Tibial nerve (tissue), 4 donors: ENCODE results near the gene HINT2. TPM values are rescaled to one million over a fixed set of nuclear protein-coding genes. Genes with fewer than 3 reads are reported as not detected.

Source experiments
- DNase-seq, 2 donors: peaks; one replicate each; pipeline ENCODE4 v3.0.0-alpha.2; 2019; ENCODE audit warnings: low spot score in 2 of 2
- H3K27ac ChIP-seq, 4 donors: fragments of 200-600 bp; sonication (generic) in 3 of 4; one replicate each; pipeline ENCODE4 v1.5.1; 2017 to 2019; ENCODE audit warnings: mild to moderate bottlenecking in 1 of 4
- H3K27me3 ChIP-seq, 2 donors: fragments of 200-600 bp; sonication (generic) in 1 of 2; one replicate each; pipeline versions ENCODE4 v1.5.1 to v1.6.0; 2017 to 2019
- H3K36me3 ChIP-seq, 3 donors: fragments of 200-600 bp; sonication (generic); one replicate each; pipeline ENCODE4 v1.5.1; 2018 to 2019
- H3K4me1 ChIP-seq, 4 donors: fragments of 200-600 bp; sonication (generic) in 3 of 4; one replicate each; pipeline ENCODE4 v1.5.1; 2017 to 2019
- H3K4me3 ChIP-seq, 4 donors: fragments of 200-600 bp; sonication (generic) in 3 of 4; one replicate each; pipeline ENCODE4 v1.5.1; 2017 to 2019; ENCODE audit warnings: mild to moderate bottlenecking in 1 of 4, moderate library complexity in 1 of 4
- H3K9me3 ChIP-seq, 4 donors: fragments of 200-600 bp; sonication (generic) in 3 of 4; one replicate each; pipeline ENCODE4 v1.5.1; 2017 to 2019
- EP300 ChIP-seq, 2 donors: sonication (generic); formaldehyde crosslinking; IDR thresholded peaks; one replicate each; pipeline ENCODE4 v1.6.1; 2017; ENCODE audit warnings: antibody characterized with exemption in 2 of 2, mild to moderate bottlenecking in 1 of 2
- POLR2A ChIP-seq, 2 donors: fragments of 450-650 bp; IDR thresholded peaks; one replicate each; pipeline ENCODE4 v1.6.1; 2017; ENCODE audit warnings: antibody characterized with exemption in 2 of 2, mild to moderate bottlenecking in 2 of 2, moderate library complexity in 2 of 2
- whole genome bisulfite sequencing, 2 donors: methylation state at CpG; one replicate each; pipeline ENCODE4 v1.1.5; 2018; 5-methylcytosine and 5-hydroxymethylcytosine counted together
- total RNA-seq, 4 donors: library from RNA; depleted of rRNA; stranded (reverse); fragments of >200 nt; gene quantifications; one replicate each; pipeline ENCODE4 v1.1.0, GENCODE V29; 2016
- TF ChIP-seq, protein P1 (sequence below), 5 experiments: fragments of 200-600 bp in 3 of 5; fragments of 450-650 bp in 2 of 5; sonication (generic) in 3 of 5; IDR thresholded peaks; one replicate each; pipeline ENCODE4 v1.5.1; 2016 to 2019; ENCODE audit warnings: antibody characterized with exemption in 5 of 5, mild to moderate bottlenecking in 3 of 5, moderate library complexity in 2 of 5

The HINT2 gene
- total RNA-seq, 4 donors from 2014 or later, result 21.0 to 74.3 (median 35.9) TPM

DNA sequence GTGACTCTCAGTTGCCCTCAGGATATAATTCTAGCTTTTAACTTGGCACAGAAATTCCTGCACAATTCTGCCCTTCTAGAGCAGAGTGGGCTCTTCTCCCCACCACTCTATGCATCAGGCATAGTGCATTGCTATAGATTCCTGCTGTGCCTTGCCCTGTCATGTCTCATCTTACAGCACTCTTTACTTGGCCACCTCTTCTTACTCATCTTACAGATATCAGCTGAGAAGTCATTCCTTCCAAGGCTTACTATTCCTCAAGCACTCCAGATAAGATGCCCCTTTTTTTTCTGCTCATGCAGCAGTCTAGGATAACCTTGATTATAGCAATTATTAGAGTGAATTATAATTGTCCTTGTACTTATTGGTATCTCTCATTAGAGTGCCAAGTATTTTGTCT lies 8.1 kb upstream of the HINT2 start:
- H3K36me3 ChIP-seq, result no peaks in the 10 kb centered on the region
- no peak overlapping the region for H3K4me3 ChIP-seq
- TF ChIP-seq POLR2A (IDR thresholded peaks at IDR 0.05) (no peak), EP300 (IDR thresholded peaks at IDR 0.05) (no peak)
- TF ChIP-seq, protein P1, sequence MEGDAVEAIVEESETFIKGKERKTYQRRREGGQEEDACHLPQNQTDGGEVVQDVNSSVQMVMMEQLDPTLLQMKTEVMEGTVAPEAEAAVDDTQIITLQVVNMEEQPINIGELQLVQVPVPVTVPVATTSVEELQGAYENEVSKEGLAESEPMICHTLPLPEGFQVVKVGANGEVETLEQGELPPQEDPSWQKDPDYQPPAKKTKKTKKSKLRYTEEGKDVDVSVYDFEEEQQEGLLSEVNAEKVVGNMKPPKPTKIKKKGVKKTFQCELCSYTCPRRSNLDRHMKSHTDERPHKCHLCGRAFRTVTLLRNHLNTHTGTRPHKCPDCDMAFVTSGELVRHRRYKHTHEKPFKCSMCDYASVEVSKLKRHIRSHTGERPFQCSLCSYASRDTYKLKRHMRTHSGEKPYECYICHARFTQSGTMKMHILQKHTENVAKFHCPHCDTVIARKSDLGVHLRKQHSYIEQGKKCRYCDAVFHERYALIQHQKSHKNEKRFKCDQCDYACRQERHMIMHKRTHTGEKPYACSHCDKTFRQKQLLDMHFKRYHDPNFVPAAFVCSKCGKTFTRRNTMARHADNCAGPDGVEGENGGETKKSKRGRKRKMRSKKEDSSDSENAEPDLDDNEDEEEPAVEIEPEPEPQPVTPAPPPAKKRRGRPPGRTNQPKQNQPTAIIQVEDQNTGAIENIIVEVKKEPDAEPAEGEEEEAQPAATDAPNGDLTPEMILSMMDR (IDR thresholded peaks at IDR 0.05), result no peak
- no peak for DNase-seq
- H3K9me3 ChIP-seq, result no peaks in the 10 kb centered on the region
- H3K4me1 ChIP-seq, result no peaks in the 10 kb centered on the region
- no peaks in the 10 kb centered on the region for H3K27me3 ChIP-seq
- H3K27ac ChIP-seq, result no peak overlapping the region

DNA sequence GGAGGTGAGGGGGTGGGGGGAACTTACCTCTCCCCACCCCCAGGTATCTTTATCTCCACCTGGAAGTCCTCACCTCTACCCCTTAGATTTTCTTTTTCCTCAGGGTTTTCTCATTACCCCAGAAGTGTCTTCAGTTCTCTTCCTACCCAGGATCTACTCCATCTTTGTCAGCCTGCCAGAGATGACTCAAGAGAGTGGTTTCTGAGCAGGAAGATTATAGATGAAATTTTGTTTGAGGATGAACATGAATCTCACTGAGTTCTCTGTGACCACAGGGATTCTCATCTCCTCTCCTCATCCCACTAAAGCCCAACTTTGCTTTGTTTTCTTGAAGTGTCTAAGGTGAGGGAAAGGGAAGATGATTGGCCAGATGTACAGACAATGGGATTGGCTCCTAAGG lies 5.2 kb upstream of the HINT2 start:
- no peak overlapping the region for H3K27ac ChIP-seq
- TF ChIP-seq POLR2A (IDR thresholded peaks at IDR 0.05) (no peak), EP300 (IDR thresholded peaks at IDR 0.05) (no peak)
- TF ChIP-seq, protein P1 (IDR thresholded peaks at IDR 0.05), result no peak
- no peaks in the 10 kb centered on the region for H3K36me3 ChIP-seq
- no peak overlapping the region for H3K4me3 ChIP-seq
- no peaks in the 10 kb centered on the region for H3K27me3 ChIP-seq
- peaks cover 0 to 7% (median 0%) of the 10 kb centered on the region in 4 donors for H3K4me1 ChIP-seq
- no peak for DNase-seq
- H3K9me3 ChIP-seq, result no peaks in the 10 kb centered on the region

DNA sequence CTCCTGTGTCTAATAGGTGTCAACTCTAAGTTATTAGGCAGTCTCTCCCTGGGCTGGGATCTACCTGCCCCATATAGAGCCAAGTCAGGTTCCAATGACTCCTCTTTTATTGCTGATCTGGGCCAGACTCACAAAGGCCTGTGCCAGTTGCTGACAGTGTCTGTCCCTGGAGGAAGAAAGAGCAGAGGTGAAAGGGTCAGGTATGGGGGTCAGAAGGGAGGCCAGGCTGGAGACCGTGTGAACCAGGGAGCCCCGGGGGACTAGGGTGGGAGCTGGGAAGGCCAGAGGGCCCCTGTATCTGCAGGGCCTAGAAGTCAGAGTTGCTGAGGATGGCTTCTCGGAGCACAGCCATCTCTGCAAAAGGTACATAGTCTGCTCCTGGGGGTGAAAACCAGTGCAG lies 3.5 kb upstream of the HINT2 start:
- no peak for TF ChIP-seq POLR2A (IDR thresholded peaks at IDR 0.05)
- WGBS, 2 donors, result 70 to 81% methylated on average over 3 of the region's 3 CpGs
- no peaks in the 10 kb centered on the region for H3K9me3 ChIP-seq
- H3K27ac ChIP-seq, result no peak overlapping the region
- no peak overlapping the region for H3K4me3 ChIP-seq
- peaks cover 6 to 18% (median 10%) of the 10 kb centered on the region in 4 donors for H3K4me1 ChIP-seq
- H3K27me3 ChIP-seq, result no peaks in the 10 kb centered on the region
- DNase-seq, result no peak
- H3K36me3 ChIP-seq, result no peaks in the 10 kb centered on the region

DNA sequence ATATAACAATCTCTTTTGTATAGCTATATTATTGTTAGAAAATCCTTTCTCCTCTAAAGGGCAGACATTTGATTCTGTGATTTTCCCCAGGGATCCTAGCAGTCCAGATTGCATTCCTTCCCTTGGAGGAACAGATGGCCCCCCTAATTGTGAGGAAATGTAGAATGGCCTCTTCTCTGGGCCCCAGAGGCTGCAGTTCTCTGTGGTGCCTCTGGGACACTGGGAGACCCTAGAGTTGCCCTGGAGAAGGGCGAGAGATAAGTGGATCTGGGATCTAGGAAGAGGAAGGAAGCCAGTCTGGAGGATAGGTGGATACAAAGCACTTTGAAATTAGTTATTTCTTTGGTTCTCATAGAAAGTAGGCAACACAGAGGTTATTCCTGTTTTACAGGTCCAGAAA lies 1.9 kb upstream of the HINT2 start:
- H3K4me3 ChIP-seq, result no peak overlapping the region
- no peaks in the 10 kb centered on the region for H3K27me3 ChIP-seq
- H3K27ac ChIP-seq, result no peak overlapping the region
- H3K4me1 ChIP-seq, result peaks cover 8 to 35% (median 20%) of the 10 kb centered on the region in 4 donors
- TF ChIP-seq, protein P1 (IDR thresholded peaks at IDR 0.05), result no peak
- TF ChIP-seq POLR2A (IDR thresholded peaks at IDR 0.05) (no peak), EP300 (IDR thresholded peaks at IDR 0.05) (no peak)
- no peak for DNase-seq
- no peaks in the 10 kb centered on the region for H3K9me3 ChIP-seq
- 45 to 53% methylated on average over 1 of the region's 1 CpG for WGBS, 2 donors
- no peaks in the 10 kb centered on the region for H3K36me3 ChIP-seq

DNA sequence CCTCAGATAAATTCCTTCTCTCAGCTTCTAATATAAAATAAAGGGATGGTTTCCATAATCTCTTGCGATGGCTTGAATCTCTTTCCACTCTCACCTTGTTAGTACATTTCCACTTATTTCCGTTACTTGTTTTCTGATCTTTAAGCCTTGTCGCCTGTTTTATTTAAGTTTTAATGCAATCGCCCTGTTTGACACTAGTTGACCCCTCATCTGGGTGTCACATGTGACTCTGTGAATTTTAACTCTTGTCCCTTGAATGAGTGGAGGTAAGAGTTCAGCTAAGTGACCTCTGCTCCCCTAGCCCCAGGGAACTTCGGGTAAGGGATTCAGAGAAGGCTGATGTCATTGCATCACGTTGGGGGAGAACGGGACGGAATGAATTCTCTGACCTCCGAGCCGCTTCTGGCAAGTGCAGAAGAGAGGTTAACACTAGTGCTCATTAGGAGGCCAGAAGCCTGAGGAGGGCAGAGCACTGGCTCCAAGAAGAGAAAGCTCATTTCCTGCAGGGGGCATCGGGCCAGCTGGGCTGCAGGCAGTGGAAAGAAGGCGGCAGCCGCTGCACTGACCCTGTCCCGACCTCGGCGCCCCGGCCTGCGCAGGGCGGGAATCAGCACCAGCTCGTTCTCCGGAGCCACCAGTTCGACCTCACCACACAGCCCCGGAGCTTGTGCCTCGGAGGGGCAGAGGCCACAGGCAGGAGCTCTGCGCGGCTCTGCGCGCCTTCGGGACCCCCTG lies 569 bp downstream of the HINT2 start:
- Histone ChIP-seq H3K4me1 (peaks cover 8 to 46% (median 25%) of the 10 kb centered on the region in 4 donors), H3K9me3 (no peaks in the 10 kb centered on the region), H3K36me3 (peaks cover 0 to 11% (median 0%) of the 10 kb centered on the region in 3 donors), H3K4me3 (peak overlapping the region; percentile 88 to 100 (median 98)), H3K27ac (peak overlapping the region; percentile 93 to 100 (median 99)), H3K27me3 (no peaks in the 10 kb centered on the region)
- 5 to 6% methylated on average over 22 to 27 of the region's 29 CpGs for WGBS, 2 donors
- peak; percentile 49 to 56 for DNase-seq
- no peak for TF ChIP-seq POLR2A (IDR thresholded peaks at IDR 0.05)
- no peak for TF ChIP-seq EP300 (IDR thresholded peaks at IDR 0.05)
- TF ChIP-seq, protein P1 (IDR thresholded peaks at IDR 0.05), result peak in 2 of 5 experiments; percentile 4 to 11
